Breast epithelium (tissue), 4 donors: ENCODE results near the gene POTEF. TPM values are rescaled to one million over a fixed set of nuclear protein-coding genes. Genes with fewer than 3 reads are reported as not detected.
"Not testable (repeated sequence)": the region's sequence is repeated elsewhere in the genome, so short reads cannot be mapped to it uniquely, and the experiment has no call there.

Source experiments
- DNase-seq, 2 donors: peaks; one replicate each; pipeline ENCODE4 v3.0.0-alpha.2; 2019; ENCODE audit warnings: low spot score in 2 of 2
- H3K27ac ChIP-seq, 2 donors: fragments of 200-600 bp; sonication (generic) in 1 of 2; one replicate each; pipeline ENCODE4 v1.5.1; 2016 to 2019; ENCODE audit warnings: mild to moderate bottlenecking in 1 of 2
- H3K27me3 ChIP-seq, 2 donors: fragments of 200-600 bp; sonication (generic) in 1 of 2; one replicate each; pipeline versions ENCODE4 v1.5.1 to v1.6.0; 2017 to 2019; ENCODE audit warnings: control low read depth in 1 of 2, mild to moderate bottlenecking in 1 of 2
- H3K36me3 ChIP-seq: fragments of 200-600 bp; one replicate; pipeline ENCODE4 v1.5.1; 2019
- H3K4me1 ChIP-seq, 2 donors: fragments of 200-600 bp; sonication (generic); one replicate each; pipeline ENCODE4 v1.5.1; 2016 to 2019; ENCODE audit warnings: control low read depth in 1 of 2
- H3K4me3 ChIP-seq, 3 donors: fragments of 200-600 bp; sonication (generic); 1 replicate in 2 of 3; 2 replicates in 1 of 3; pipeline ENCODE4 v1.5.1; 2016 to 2019; ENCODE audit warnings: mild to moderate bottlenecking in 3 of 3, moderate library complexity in 2 of 3
- H3K9me3 ChIP-seq, 2 donors: fragments of 200-600 bp; sonication (generic) in 1 of 2; one replicate each; pipeline ENCODE4 v1.5.1; 2016 to 2019; ENCODE audit warnings: control low read depth in 1 of 2
- intact Hi-C: fragments of 100-400 bp; cut with DNase I; formaldehyde crosslinking; loops from one replicate; pipeline ENCODE4 v1.15.1; 2023; ENCODE audit warnings: low total_unique reads
- total RNA-seq, 3 donors: library from RNA; depleted of rRNA; stranded (reverse); fragments of >200 nt; gene quantifications; one replicate each; pipeline ENCODE4 v1.1.0, GENCODE V29; 2016

Gene POTEF
- total RNA-seq, 3 donors from 2014 or later, result 3.3 to 4.2 TPM; not detected in 1

- H3K4me1 ChIP-seq, result not testable (repeated sequence)
Measured at GRCh38 chr2:130048422-130048821, 80.6 kb downstream of the POTEF start.

GRCh38 chr2:130038265-130038603 lies 90.8 kb downstream of the POTEF start:
- H3K27me3 ChIP-seq, intact Hi-C loops, DNase-seq, H3K27ac ChIP-seq, H3K4me1 ChIP-seq, H3K9me3 ChIP-seq, H3K4me3 ChIP-seq, H3K36me3 ChIP-seq: not testable (repeated sequence)

More at GRCh38 chr2:130048422-130048821, 80.6 kb downstream of the POTEF start:
- H3K4me3 ChIP-seq, H3K27me3 ChIP-seq, DNase-seq, intact Hi-C loops, H3K36me3 ChIP-seq, H3K9me3 ChIP-seq, H3K27ac ChIP-seq: not testable (repeated sequence)

GRCh38 chr2:130025931-130026330 lies 103.1 kb downstream of the POTEF start:
- intact Hi-C loops, H3K9me3 ChIP-seq, H3K4me1 ChIP-seq, H3K27me3 ChIP-seq, H3K27ac ChIP-seq, H3K4me3 ChIP-seq, DNase-seq, H3K36me3 ChIP-seq: not testable (repeated sequence)

Other genes starting within 250 kb of the POTEF start
- gene RAB6C, start 149.6 kb downstream of the POTEF start, total RNA-seq, result 1 to 10 TPM in 2 of 3 donors, under 1 TPM in 1; 0.16 to 3.2 (median 1.6) TPM
- gene CCDC74B, start 15.9 kb upstream of the POTEF start, total RNA-seq, result 10 to 100 TPM in 1 of 3 donors, 1 to 10 TPM in 2; 2.7 to 16.1 (median 9.5) TPM
- 10 to 100 TPM; 28.0 to 50.1 (median 41.3) TPM for gene SMPD4, start 52.4 kb upstream of the POTEF start, total RNA-seq
- 10 to 100 TPM; 91.0 to 99.9 (median 97.3) TPM for gene MZT2B, start 53.0 kb upstream of the POTEF start, total RNA-seq
- not detected for gene TUBA3E, start 69.2 kb upstream of the POTEF start, total RNA-seq
- 100 to 1,000 TPM in 2 of 3 donors, 10 to 100 TPM in 1; 94.7 to 114 (median 113) TPM for gene IMP4, start 213.7 kb upstream of the POTEF start, total RNA-seq
- gene PTPN18, start 226.8 kb upstream of the POTEF start, total RNA-seq, result 10 to 100 TPM; 50.8 to 77.1 (median 54.3) TPM